GM19099 (cell line): ENCODE measurements around the gene GAGE10.
"Not testable (repeated sequence)": the region's sequence is repeated elsewhere in the genome, so short reads cannot be mapped to it uniquely, and the experiment has no call there.

ENCODE experiments used
- POLR2A ChIP-seq: IDR thresholded peaks from 3 replicates; pipeline ENCODE4 v1.6.1; 2011; ENCODE audit warnings: low read depth; ENCODE audit not compliant: insufficient read length; ENCODE audit errors: extremely low read depth

Gene GAGE10

DNA sequence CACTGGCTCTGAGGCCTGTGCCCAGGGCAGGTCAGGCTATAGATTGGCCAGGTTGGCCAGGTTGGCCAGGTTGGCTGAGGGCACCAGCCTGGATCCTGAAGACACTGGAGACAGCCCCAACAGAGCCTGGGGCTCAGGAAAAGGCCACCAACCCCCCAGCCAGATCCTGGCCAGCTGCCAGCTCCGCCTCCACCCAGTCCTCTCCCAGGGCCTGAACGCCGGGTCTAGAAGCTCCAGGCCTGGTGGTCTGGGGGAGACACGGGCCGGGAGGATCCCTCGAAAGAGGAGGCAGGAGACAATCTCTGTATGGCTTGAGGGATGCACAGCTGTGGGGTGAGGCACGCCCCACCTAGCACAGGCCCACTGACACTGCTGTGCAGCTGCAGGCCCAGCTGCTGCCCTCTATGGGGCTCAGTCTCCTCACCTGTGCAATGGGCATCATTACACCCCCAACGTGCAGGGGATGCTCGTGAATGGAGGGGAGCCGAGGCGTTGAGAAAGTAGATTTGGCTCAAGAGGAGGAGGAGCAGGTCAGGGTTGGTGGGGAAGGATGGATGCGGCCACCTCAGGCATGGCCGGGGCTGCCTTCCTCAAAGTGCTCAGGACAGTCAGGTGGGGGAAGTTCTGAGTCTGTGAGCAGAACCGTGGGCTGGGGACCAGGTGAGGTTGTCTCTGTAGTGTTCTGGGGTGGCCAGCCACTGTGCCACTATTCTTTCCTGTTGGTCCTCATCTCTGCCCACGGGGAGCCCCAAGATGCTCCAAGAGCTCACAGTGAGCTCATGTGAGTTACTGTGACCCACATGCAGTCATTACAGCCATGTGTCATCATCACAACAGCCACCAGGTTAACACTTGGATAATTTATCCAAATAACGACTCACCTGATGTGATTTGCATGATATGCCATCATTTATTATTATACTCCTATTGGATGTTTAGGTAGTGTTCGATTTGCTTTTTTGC, 10.8 kb upstream of the GAGE10 start:
- TF ChIP-seq POLR2A, result no peak

DNA sequence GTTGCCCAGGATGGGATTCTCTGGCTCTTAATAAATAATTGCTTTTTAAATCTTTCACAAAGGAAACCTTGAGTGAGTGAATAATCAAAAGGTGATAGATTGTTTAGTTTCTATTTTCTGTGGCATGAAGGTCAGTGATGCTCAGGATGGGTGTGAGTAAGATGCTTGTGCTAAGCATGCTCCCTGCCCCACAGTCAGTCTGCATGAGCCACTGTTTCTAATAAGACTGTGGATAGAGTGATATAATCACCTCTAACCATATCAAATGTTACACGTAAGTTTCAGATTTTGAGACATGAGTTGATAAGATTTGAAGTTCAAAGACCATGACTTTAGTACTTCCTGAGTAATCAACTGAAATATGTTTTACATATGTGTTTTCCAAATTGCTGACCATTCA, 2.7 kb upstream of the GAGE10 start:
- TF ChIP-seq POLR2A, result no peak

DNA sequence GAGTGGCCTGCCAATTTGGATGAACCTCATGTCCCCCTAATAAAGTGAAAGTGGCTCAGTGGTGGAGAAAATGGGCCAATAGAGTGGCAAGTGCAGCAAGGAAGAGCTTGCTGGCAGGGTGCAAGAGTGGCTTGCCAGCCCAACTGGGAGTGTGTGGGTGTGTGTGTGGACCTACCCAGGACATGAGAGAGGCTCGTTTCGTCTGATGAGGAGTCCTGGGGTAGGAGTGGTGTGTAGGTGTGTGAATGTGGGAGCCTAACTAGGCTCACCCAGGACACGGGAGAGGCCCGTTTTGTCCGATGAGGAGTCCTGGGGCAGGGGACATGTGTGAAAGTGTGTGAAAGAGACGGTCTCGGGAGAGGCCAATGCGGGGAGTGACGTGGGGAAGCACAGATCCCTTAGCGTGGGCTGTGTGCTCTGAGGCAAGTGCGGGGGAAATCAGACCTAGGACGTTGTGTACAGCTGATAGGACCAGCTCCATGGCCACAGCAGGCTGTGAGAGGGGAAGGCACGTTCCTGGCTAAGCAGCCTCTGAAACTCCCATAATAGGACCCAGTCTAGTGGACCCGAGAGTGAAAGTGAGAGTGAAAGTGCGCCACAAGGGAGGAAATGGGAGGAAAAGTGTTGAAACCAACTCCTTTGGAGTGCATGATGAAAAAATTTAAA, 5.3 kb downstream of the GAGE10 start:
- no peak for TF ChIP-seq POLR2A

DNA sequence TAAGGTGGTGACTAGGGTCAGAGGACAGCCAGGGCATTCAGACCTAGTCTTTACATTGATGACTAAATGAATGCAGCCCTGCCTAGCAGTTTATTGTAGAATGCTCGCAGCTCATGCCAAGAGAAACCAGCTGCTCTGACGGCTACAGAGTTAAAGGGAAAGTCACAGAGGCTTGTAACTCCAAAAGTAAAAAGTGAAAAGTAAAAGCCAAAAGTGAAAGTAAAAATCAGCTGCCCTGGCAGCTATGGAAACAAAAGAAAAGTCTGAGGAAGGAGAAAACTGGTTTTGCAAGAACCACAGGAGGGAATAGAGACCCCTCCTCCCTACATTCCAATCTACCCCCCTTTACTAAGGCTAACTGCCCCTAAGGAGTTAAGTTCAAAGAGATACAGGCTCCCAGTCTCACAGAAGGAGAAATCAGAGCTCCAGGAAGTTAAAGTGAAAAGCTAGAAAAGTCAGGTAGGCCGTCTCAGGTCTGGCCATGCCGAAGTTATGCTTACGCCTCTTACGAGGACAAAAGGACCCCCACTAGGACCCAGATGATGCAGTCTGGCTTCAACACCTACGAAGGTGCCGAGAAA, 6.0 kb downstream of the GAGE10 start:
- TF ChIP-seq POLR2A, result no peak

DNA sequence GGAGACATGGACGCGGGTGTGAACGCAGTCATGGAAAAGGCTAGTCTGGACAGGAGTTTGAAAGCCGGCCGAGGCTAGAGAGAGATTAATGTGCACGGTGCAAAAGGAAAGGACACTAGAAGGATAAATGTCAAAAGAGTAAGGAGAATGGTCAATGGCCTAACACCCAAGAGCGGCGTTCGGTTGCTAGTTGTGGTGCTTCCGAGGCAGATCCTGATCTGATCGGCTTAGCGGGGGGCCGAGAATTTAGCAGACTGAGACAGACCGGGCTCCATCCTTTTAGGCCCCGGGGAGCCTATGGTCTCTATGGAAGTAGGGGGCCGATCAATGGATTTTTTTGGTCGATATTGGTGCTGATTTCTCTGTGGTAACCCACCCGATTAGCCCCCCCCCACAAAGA, 6.9 kb downstream of the GAGE10 start:
- TF ChIP-seq POLR2A, result no peak

DNA sequence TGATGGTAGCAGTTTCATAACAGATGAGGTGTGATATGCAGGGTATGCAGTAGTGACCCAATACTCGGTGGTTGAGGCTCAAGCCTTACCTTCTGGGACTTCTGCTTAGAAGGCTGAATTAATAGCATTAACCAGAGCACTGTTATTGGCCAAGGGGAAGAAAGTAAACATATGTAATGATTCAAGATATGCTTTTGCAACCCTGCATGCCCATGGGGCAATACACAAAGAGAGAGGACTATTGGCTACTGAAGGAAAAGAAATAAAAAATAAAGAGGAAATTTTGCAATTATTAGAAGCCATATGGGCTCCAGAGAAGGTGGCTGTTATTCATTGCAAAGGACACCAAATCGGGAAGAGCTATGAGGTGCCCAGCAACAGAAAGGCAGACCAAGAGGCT, 8.7 kb downstream of the GAGE10 start:
- TF ChIP-seq POLR2A, result no peak

DNA sequence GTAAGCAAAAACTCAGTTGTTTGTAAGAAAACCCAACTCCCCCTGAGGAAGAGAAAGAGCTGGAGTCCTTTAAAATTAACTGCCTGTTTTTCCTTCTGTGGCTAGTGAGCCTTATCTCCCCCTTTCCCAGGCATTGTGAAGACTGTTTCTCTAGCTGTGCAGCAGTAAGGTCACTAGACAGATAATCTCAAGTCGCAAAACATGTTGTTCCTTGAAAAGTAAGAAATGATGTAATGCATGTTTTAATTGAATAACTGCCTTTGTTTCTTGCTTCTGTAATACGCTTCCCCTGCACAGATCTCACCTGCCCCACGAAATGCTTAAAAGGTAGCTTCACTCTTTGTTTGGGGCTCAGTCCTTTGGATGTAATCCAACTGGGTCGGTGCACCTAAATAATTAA, 12.6 kb downstream of the GAGE10 start:
- no peak for TF ChIP-seq POLR2A

DNA sequence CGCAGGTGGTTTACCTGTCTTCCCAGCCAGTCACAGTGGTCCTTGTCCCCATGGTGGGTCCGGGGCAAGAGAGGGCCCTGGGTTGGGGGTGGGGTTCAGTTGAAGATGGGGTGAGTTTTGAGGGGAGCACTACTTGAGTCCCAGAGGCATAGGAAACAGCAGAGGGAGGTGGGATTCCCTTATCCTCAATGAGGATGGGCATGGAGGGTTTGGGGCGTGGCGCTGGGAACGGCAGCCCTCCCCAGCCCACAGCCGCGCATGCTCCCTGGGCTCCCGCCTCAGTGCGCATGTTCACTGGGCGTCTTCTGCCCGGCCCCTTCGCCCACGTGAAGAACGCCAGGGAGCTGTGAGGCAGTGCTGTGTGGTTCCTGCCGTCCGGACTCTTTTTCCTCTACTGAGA, 18.3 kb downstream of the GAGE10 start, which contains the start of gene GAGE12J:
GAGE12J (plus strand) TSS at position 301 of the 400 bp plus-strand sequence. CDS start 1,157 bp downstream, outside the sequence.
- TF ChIP-seq POLR2A, result not testable (repeated sequence)

DNA sequence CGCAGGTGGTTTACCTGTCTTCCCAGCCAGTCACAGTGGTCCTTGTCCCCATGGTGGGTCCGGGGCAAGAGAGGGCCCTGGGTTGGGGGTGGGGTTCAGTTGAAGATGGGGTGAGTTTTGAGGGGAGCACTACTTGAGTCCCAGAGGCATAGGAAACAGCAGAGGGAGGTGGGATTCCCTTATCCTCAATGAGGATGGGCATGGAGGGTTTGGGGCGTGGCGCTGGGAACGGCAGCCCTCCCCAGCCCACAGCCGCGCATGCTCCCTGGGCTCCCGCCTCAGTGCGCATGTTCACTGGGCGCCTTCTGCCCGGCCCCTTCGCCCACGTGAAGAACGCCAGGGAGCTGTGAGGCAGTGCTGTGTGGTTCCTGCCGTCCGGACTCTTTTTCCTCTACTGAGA, 27.8 kb downstream of the GAGE10 start, which contains the start of gene GAGE13:
GAGE13 (plus strand) TSS at position 301 of the 400 bp plus-strand sequence. CDS start 1,156 bp downstream, outside the sequence.
- TF ChIP-seq POLR2A, result not testable (repeated sequence)
